ENCODE data around the gene CFAP126. TPM values are rescaled to one million over a fixed set of nuclear protein-coding genes. Genes with fewer than 3 reads are reported as not detected.

The CFAP126 gene
- total and polyA plus RNA-seq, 2 of the 13 experiments (the other 11 are each of a cell fraction or from before 2014, with no cell fraction given) = not detected

- TF ChIP-seq SOX13 (IDR thresholded peaks at IDR 0.05) = no peak
- no peak for TF ChIP-seq SOX13 (CRISPR knock-in tag; conservative IDR thresholded peaks at IDR 0.05 in 1 of 2, IDR thresholded peaks at IDR 0.05 in 1 of 2)
- 0 out of 2 replicates have a peak, but pooled peaks have one; percentile 32 for TF ChIP-seq ZNF740 (CRISPR knock-in tag; IDR thresholded peaks at IDR 0.05)
- TF ChIP-seq KDM3A (CRISPR knock-in tag; IDR thresholded peaks at IDR 0.05; ENCODE audit: low read depth) = 0 out of 2 replicates have a peak, but pooled peaks have one; percentile 19
- TF ChIP-seq SKI (IDR thresholded peaks at IDR 0.05; ENCODE audit: partially characterized antibody) = peak; percentile 81
- peak; percentile 70; the same call in 1 of the 2 replicates for TF ChIP-seq SRF (IDR thresholded peaks at IDR 0.05; ENCODE audit: low read depth, low read length)
- TF ChIP-seq CBX5 (CRISPR knock-in tag; IDR thresholded peaks at IDR 0.05; ENCODE audit: borderline replicate concordance) = peak; percentile 79; the same call in 1 of the 2 replicates
- no peak for TF ChIP-seq MAFF (IDR thresholded peaks at IDR 0.05; ENCODE audit: low read depth, low read length)
- no peak for TF ChIP-seq ZNF615 (CRISPR knock-in tag; IDR thresholded peaks at IDR 0.05; ENCODE audit: borderline replicate concordance)
- peak; percentile 68; the same call in 1 of the 2 replicates for TF ChIP-seq TGIF2 (CRISPR knock-in tag; IDR thresholded peaks at IDR 0.05)
- TF ChIP-seq, protein P1, sequence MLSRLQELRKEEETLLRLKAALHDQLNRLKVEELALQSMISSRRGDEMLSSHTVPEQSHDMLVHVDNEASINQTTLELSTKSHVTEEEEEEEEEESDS (CRISPR knock-in tag; IDR thresholded peaks at IDR 0.05; ENCODE audit: borderline replicate concordance) = no peak
- peak; percentile 40; the same call in 1 of the 2 replicates for TF ChIP-seq ZNF292 (CRISPR knock-in tag; IDR thresholded peaks at IDR 0.05; ENCODE audit: borderline replicate concordance, low read depth)
- TF ChIP-seq, protein P2, sequence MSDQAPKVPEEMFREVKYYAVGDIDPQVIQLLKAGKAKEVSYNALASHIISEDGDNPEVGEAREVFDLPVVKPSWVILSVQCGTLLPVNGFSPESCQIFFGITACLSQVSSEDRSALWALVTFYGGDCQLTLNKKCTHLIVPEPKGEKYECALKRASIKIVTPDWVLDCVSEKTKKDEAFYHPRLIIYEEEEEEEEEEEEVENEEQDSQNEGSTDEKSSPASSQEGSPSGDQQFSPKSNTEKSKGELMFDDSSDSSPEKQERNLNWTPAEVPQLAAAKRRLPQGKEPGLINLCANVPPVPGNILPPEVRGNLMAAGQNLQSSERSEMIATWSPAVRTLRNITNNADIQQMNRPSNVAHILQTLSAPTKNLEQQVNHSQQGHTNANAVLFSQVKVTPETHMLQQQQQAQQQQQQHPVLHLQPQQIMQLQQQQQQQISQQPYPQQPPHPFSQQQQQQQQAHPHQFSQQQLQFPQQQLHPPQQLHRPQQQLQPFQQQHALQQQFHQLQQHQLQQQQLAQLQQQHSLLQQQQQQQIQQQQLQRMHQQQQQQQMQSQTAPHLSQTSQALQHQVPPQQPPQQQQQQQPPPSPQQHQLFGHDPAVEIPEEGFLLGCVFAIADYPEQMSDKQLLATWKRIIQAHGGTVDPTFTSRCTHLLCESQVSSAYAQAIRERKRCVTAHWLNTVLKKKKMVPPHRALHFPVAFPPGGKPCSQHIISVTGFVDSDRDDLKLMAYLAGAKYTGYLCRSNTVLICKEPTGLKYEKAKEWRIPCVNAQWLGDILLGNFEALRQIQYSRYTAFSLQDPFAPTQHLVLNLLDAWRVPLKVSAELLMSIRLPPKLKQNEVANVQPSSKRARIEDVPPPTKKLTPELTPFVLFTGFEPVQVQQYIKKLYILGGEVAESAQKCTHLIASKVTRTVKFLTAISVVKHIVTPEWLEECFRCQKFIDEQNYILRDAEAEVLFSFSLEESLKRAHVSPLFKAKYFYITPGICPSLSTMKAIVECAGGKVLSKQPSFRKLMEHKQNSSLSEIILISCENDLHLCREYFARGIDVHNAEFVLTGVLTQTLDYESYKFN (CRISPR knock-in tag; conservative IDR thresholded peaks at IDR 0.05) = peak; percentile 35; the same call in 1 of the 2 replicates
- TF ChIP-seq MTF1 (CRISPR knock-in tag; IDR thresholded peaks at IDR 0.05) = no peak
- peak; percentile 66; the same call in 1 of the 2 replicates for TF ChIP-seq ZNF709 (CRISPR knock-in tag; IDR thresholded peaks at IDR 0.05)
- TF ChIP-seq ZBTB39 (CRISPR knock-in tag; IDR thresholded peaks at IDR 0.05) = no peak
- TF ChIP-seq ZNF660 (CRISPR knock-in tag; IDR thresholded peaks at IDR 0.05; ENCODE audit: borderline replicate concordance, low read depth) = no peak
- TF ChIP-seq GABPB1 (CRISPR knock-in tag; IDR thresholded peaks at IDR 0.05) = peak; percentile 93
- no peak for TF ChIP-seq MATR3 (CRISPR knock-in tag; IDR thresholded peaks at IDR 0.05)
- TF ChIP-seq ZSCAN9 (CRISPR knock-in tag; IDR thresholded peaks at IDR 0.05; ENCODE audit: borderline replicate concordance) = 0 out of 2 replicates have a peak, but pooled peaks have one; percentile 0
- TF ChIP-seq RCOR2 (CRISPR knock-in tag; IDR thresholded peaks at IDR 0.05) = no peak
- TF ChIP-seq HOXD1 (CRISPR knock-in tag; IDR thresholded peaks at IDR 0.05) = peak; percentile 59; the same call in 1 of the 2 replicates
Measured at GRCh38 chr1:161389691-161390558, 22.2 kb upstream of the CFAP126 start (continued).

Measured in HepG2 (cell line).